ENCODE measurements around the gene DGKB. TPM values are rescaled to one million over a fixed set of nuclear protein-coding genes. Genes with fewer than 3 reads are reported as not detected.

The DGKB gene
- total and polyA plus RNA-seq, 7 donors: 0.39 to 22.4 (median 11.3) TPM; not detected in 2

- 94 to 96% methylated on average over 1 of the region's 1 CpG for WGBS, 2 donors
- no peak overlapping the region for H3K27ac ChIP-seq
- no peaks in the 10 kb centered on the region for H3K9me3 ChIP-seq
- no peaks in the 10 kb centered on the region for H3K27me3 ChIP-seq
- H3K4me1 ChIP-seq: no peaks in the 10 kb centered on the region
- H3K36me3 ChIP-seq: no peaks in the 10 kb centered on the region
- no peak for DNase-seq
- no peak overlapping the region for H3K4me3 ChIP-seq
- intact Hi-C loops (cut with DNase I): no loop called here
- TF ChIP-seq CTCF (IDR thresholded peaks at IDR 0.05) (no peak), EP300 (IDR thresholded peaks at IDR 0.05) (no peak), POLR2A (IDR thresholded peaks at IDR 0.05) (no peak), POLR2AphosphoS5 (IDR thresholded peaks at IDR 0.05) (no peak)
Measured at GRCh38 chr7:14676896-14677295, 225.7 kb downstream of the DGKB start.

DNA sequence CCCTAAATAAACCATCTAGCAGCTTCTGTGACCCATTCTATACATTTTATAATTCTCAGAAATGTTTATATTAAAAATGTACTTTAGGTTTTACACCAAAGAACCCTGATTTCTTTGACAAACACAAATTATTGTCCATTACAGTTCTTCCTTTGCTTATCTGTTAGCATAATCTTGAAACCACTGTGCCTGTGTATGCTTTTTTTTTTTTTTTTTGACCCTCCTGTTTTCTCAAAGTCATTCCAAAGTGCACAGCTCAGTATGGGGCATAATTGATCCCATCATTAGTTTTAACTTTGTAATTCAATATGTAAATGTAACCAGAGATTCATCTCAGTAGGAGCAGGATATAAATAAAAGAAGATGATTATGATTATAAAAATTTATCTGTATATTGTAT, 229.3 kb downstream of the DGKB start:
- H3K9me3 ChIP-seq: no peaks in the 10 kb centered on the region
- no peaks in the 10 kb centered on the region for H3K27me3 ChIP-seq
- intact Hi-C loops (cut with DNase I): no loop called here
- H3K4me1 ChIP-seq: no peaks in the 10 kb centered on the region
- no peak overlapping the region for H3K27ac ChIP-seq
- DNase-seq: no peak
- TF ChIP-seq CTCF (IDR thresholded peaks at IDR 0.05): no peak
- no peak for TF ChIP-seq POLR2AphosphoS5 (IDR thresholded peaks at IDR 0.05)
- TF ChIP-seq POLR2A (IDR thresholded peaks at IDR 0.05): no peak
- no peak for TF ChIP-seq EP300 (IDR thresholded peaks at IDR 0.05)
- no peaks in the 10 kb centered on the region for H3K36me3 ChIP-seq
- H3K4me3 ChIP-seq: no peak overlapping the region

- H3K36me3 ChIP-seq: no peaks in the 10 kb centered on the region
- intact Hi-C loops (cut with DNase I): no loop called here
- 33 to 48% methylated on average over 2 of the region's 2 CpGs for WGBS, 2 donors
- no peaks in the 10 kb centered on the region for H3K27me3 ChIP-seq
- no peak overlapping the region for H3K27ac ChIP-seq
- TF ChIP-seq POLR2A (IDR thresholded peaks at IDR 0.05) (no peak), POLR2AphosphoS5 (IDR thresholded peaks at IDR 0.05) (no peak), CTCF (IDR thresholded peaks at IDR 0.05) (no peak), EP300 (IDR thresholded peaks at IDR 0.05) (no peak)
- no peaks in the 10 kb centered on the region for H3K4me1 ChIP-seq
- no peak overlapping the region for H3K4me3 ChIP-seq
- no peaks in the 10 kb centered on the region for H3K9me3 ChIP-seq
- no peak for DNase-seq
Measured at GRCh38 chr7:14666913-14667312, 235.6 kb downstream of the DGKB start.

- DNase-seq: no peak
- Histone ChIP-seq H3K27ac (no peak overlapping the region), H3K9me3 (no peaks in the 10 kb centered on the region), H3K4me3 (no peak overlapping the region), H3K36me3 (no peaks in the 10 kb centered on the region), H3K4me1 (no peaks in the 10 kb centered on the region), H3K27me3 (no peaks in the 10 kb centered on the region)
- intact Hi-C loops (cut with DNase I): no loop called here
- TF ChIP-seq EP300 (IDR thresholded peaks at IDR 0.05) (no peak), POLR2AphosphoS5 (IDR thresholded peaks at IDR 0.05) (no peak), POLR2A (IDR thresholded peaks at IDR 0.05) (no peak)
- 61 to 85% methylated on average over 1 of the region's 1 CpG for WGBS, 2 donors
Measured at GRCh38 chr7:14666304-14666703, 236.2 kb downstream of the DGKB start.

GRCh38 chr7:14639801-14640200, 262.8 kb downstream of the DGKB start:
- WGBS, 2 donors: 13 to 66% methylated on average over 1 of the region's 1 CpG
- DNase-seq: no peak
- no peaks in the 10 kb centered on the region for H3K4me1 ChIP-seq
- no peak overlapping the region for H3K4me3 ChIP-seq
- TF ChIP-seq POLR2AphosphoS5 (IDR thresholded peaks at IDR 0.05) (no peak), CTCF (IDR thresholded peaks at IDR 0.05) (no peak), POLR2A (IDR thresholded peaks at IDR 0.05) (no peak), EP300 (IDR thresholded peaks at IDR 0.05) (no peak)
- no peaks in the 10 kb centered on the region for H3K36me3 ChIP-seq
- H3K9me3 ChIP-seq: peaks cover 0 to 4% (median under 1%) of the 10 kb centered on the region in 4 donors
- intact Hi-C loops (cut with DNase I): no loop called here
- H3K27me3 ChIP-seq: no peaks in the 10 kb centered on the region
- H3K27ac ChIP-seq: no peak overlapping the region

Data from sigmoid colon (tissue), 7 donors.